GM08714 (cell line): Measurements from ENCODE around the gene TOR1A.

ENCODE experiments used
- H3K4me3 ChIP-seq: fragments of 200-500 bp; sonication (Bioruptor generic); 2 replicates; pipeline ENCODE4 v1.5.1; 2014; ENCODE audit warnings: mild to moderate bottlenecking, low read length, inconsistent platforms
- ZNF274 ChIP-seq: IDR thresholded peaks from 2 replicates; pipeline ENCODE4 v1.6.1; 2012; ENCODE audit warnings: mild to moderate bottlenecking, low read depth, low read length

Gene TOR1A

GRCh38 chr9:129839324-129840023, 15.5 kb upstream of the TOR1A start:
- no peak for TF ChIP-seq ZNF274
- H3K4me3 ChIP-seq, result no peak overlapping the region

DNA sequence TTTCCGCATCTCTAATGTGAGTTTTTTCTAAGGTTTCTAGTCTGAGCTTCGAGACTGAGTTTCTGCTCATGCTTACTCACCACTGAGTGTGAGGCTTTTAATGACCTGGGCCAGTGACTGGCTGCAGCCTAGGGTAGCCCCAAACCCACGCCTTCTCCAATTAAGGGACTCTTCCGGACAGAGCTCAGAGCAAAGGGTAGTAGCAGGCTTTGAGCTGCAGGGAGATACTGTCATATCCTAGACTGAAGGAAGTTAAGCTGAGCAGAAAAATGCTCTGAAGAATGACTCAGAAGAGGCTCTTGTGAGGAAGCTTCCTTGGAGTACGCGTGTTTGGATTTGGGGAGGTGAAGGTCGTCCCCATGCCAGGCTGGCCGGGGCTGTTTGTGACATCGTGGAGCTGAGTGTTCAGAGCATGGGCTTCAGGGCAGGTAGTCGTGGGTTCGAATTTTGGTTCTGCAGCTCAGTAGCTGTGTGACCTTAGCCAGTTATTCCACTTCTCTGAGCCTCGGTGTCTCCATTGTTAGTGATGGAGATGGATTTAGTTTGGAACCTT, 14.8 kb upstream of the TOR1A start:
- H3K4me3 ChIP-seq, result no peak overlapping the region
- TF ChIP-seq ZNF274, result no peak

GRCh38 chr9:129836311-129837007, 12.5 kb upstream of the TOR1A start:
- TF ChIP-seq ZNF274, result no peak
- H3K4me3 ChIP-seq, result peak overlapping the region; percentile 88

DNA sequence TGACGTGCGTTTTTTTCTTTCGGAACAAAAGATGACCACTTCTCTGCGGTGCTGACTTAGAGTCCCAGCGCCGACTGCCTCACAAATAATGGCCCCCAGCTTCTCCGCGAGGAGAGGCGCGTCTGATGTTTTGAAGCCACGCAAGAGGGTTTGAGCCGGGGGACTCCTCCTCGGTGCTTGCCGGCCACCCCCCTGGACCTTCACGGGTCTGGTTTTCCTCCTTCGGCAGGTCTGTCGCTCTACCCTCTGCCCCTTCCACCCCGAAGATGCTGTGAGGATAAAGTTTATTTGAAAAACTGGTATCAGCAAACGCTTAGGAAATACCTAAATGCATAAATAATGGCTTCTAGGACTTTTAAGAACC, 11.9 kb upstream of the TOR1A start:
- TF ChIP-seq ZNF274, result no peak
- peak overlapping the region; percentile 88 for H3K4me3 ChIP-seq

DNA sequence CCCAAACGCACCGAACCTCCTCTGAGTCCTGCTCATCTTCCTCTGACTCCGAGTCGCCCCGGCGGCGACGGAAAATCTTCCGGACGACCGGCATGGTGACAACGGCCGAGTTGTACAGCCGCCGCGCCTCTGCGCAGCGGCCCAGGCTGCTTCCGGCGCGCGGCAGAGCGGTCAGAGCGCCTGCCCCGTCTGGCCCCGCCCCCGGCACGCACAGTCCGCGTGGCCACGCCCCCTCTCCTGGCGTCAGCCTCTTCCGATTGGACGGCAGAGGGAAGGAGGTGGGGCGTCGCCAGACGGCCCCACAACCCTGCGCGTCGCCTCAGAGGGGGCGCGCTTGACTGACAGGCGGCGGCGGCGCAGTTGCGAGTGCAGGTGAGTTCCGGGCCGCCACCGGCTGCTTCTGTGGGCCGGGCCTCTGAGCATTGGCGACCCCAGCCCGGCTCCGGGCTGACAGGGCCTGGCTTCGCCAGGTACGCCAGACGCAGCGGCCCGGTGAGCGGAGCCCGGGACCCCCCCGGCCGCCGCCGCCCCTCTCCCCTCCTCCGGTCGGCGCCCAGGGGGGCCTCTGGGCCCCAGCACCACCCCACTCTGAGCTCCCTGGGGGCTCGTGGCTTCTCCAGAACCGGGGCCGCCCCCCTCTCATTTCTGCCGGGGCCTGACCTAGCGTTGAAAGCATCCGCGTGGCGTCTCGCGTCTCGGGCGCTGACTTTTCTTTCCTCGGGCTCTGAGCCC, 11.4 kb upstream of the TOR1A start, which contains the start of the genes C9orf78 and USP20:
Gene C9orf78 (minus strand): TSS at position 148 of the 732 bp plus-strand sequence. CDS start 54 bp downstream, at position 94.
Gene USP20 (plus strand): TSS at position 331 of the 732 bp plus-strand sequence. CDS start 17,098 bp downstream, outside the sequence.
- TF ChIP-seq ZNF274, result no peak
- H3K4me3 ChIP-seq, result peak within 1 kb of the TSS; percentile 88

- TF ChIP-seq ZNF274, result no peak
Observed at GRCh38 chr9:129834489-129835127, 10.7 kb upstream of the TOR1A start.

GRCh38 chr9:129832982-129833381, 9.0 kb upstream of the TOR1A start:
- no peak for TF ChIP-seq ZNF274
- no peak overlapping the region for H3K4me3 ChIP-seq

More at GRCh38 chr9:129834489-129835127, 10.7 kb upstream of the TOR1A start:
- peak overlapping the region; percentile 88 for H3K4me3 ChIP-seq

DNA sequence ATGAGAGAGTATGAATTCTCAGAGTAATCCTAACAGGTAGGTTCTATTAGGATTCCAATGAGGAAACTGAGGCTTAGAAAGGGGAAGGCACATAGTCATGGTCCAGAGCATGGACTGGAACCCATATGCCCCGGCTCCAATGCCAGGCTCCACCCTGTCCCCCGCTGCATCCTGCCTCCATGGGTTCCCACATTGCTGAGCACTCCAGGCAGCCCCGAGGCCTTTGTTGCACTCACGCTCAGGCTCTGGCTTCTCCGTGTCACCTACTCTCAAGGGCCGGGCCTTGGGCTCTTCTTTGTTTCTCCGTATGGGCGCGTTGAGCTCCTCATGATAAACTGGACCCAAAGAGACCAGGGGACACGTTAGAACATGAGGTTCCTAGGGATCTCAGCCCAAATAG, 5.0 kb upstream of the TOR1A start:
- TF ChIP-seq ZNF274, result no peak
- H3K4me3 ChIP-seq, result no peak overlapping the region

GRCh38 chr9:129828051-129828450, 4.1 kb upstream of the TOR1A start:
- no peak overlapping the region for H3K4me3 ChIP-seq
- TF ChIP-seq ZNF274, result no peak

DNA sequence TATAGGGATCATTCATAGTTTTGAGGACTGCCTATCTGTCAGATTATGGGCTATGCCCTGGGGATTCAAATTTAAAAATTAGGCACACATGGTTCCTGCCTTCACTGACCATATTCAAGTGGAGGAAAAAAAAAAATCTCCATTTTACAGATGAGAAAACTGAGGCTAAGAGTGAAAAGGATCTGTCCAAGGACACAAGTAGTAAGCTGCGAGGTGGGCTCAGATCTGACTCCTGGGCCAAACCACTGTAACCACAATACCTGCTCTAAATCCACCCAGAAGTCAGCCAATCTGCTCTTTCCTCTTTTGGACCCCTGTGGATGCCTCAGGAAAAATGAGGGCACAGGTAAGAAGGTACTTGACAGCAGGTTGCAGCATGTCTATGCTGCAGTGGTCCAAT, 2.8 kb upstream of the TOR1A start:
- TF ChIP-seq ZNF274, result no peak
- H3K4me3 ChIP-seq, result no peak overlapping the region

DNA sequence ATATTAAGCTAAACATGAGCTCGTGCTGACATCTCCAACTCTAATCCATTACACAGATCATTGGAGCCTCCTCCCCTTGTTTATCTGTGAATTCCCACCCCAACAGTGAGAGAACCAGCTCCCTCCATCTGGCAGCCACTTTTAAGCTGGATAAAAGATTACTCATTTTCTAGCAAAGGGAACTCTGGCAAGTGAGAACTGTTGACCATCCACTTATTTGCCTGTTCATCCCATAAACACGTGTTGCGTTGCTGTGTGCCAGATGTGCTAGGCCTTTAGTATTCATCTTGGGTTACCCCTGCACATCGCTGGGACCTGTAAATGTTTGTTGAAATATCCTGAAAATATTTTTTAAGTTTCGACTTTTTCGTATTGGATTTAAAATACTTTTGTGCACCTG, 2.4 kb upstream of the TOR1A start:
- no peak for TF ChIP-seq ZNF274
- H3K4me3 ChIP-seq, result no peak overlapping the region

- H3K4me3 ChIP-seq, result peak overlapping the region; percentile 77
- TF ChIP-seq ZNF274, result no peak
Observed at GRCh38 chr9:129823542-129823934, 398 bp downstream of the TOR1A start.

GRCh38 chr9:129822898-129823541, 916 bp downstream of the TOR1A start:
- H3K4me3 ChIP-seq, result peak overlapping the region; percentile 77

More at GRCh38 chr9:129822898-129823541, 916 bp downstream of the TOR1A start:
- no peak for TF ChIP-seq ZNF274
